Measurements from ENCODE around the gene NDUFV1. TPM values are rescaled to one million over a fixed set of nuclear protein-coding genes. Genes with fewer than 3 reads are reported as not detected.

NDUFV1 gene
- total and polyA plus RNA-seq, 9 of the 15 experiments (the other 6 are each of a cell fraction or from before 2014, with no cell fraction given) = 10.8 to 423 (median 209) TPM

- TF ChIP-seq, protein P1, sequence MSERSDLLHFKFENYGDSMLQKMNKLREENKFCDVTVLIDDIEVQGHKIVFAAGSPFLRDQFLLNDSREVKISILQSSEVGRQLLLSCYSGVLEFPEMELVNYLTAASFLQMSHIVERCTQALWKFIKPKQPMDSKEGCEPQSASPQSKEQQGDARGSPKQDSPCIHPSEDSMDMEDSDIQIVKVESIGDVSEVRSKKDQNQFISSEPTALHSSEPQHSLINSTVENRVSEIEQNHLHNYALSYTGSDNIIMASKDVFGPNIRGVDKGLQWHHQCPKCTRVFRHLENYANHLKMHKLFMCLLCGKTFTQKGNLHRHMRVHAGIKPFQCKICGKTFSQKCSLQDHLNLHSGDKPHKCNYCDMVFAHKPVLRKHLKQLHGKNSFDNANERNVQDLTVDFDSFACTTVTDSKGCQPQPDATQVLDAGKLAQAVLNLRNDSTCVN (CRISPR knock-in tag; IDR thresholded peaks at IDR 0.05) = 0 out of 2 replicates have a peak, but pooled peaks have one; percentile 6
- TF ChIP-seq HDAC6 (IDR thresholded peaks at IDR 0.05; ENCODE audit: low read depth, low read length) = no peak
- no peak; the same call in 1 of the 2 replicates for TF ChIP-seq LCOR (CRISPR knock-in tag; IDR thresholded peaks at IDR 0.05)
- 0 out of 2 replicates have a peak, but pooled peaks have one; percentile 31 for TF ChIP-seq PTBP1 (IDR thresholded peaks at IDR 0.05; ENCODE audit: low read depth, low read length)
- no peak for TF ChIP-seq BMI1 (IDR thresholded peaks at IDR 0.05; ENCODE audit: low read length)
- TF ChIP-seq ZNF561 (CRISPR knock-in tag; conservative IDR thresholded peaks at IDR 0.05) = no peak
- TF ChIP-seq, protein P2, sequence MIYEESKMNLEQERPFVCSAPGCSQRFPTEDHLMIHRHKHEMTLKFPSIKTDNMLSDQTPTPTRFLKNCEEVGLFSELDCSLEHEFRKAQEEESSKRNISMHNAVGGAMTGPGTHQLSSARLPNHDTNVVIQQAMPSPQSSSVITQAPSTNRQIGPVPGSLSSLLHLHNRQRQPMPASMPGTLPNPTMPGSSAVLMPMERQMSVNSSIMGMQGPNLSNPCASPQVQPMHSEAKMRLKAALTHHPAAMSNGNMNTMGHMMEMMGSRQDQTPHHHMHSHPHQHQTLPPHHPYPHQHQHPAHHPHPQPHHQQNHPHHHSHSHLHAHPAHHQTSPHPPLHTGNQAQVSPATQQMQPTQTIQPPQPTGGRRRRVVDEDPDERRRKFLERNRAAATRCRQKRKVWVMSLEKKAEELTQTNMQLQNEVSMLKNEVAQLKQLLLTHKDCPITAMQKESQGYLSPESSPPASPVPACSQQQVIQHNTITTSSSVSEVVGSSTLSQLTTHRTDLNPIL (CRISPR knock-in tag; IDR thresholded peaks at IDR 0.05) = no peak
- TF ChIP-seq CBFB (CRISPR knock-in tag; IDR thresholded peaks at IDR 0.05) = peak; percentile 41; the same call in 1 of the 2 replicates
- 0 out of 2 replicates have a peak, but pooled peaks have one; percentile 20 for TF ChIP-seq POLR2A (conservative IDR thresholded peaks at IDR 0.05)
- no peak for TF ChIP-seq ZNF197 (CRISPR knock-in tag; IDR thresholded peaks at IDR 0.05; ENCODE audit: low read depth)
- TF ChIP-seq NFRKB (IDR thresholded peaks at IDR 0.05; ENCODE audit: low read depth) = no peak
- no peak for TF ChIP-seq POLR3G (IDR thresholded peaks at IDR 0.05; ENCODE audit: extremely low read depth, insufficient read length, insufficient replicate concordance)
- TF ChIP-seq TAF9B (IDR thresholded peaks at IDR 0.05; ENCODE audit: partially characterized antibody) = no peak
- TF ChIP-seq NBN (IDR thresholded peaks at IDR 0.05; ENCODE audit: low read depth) = no peak
- TF ChIP-seq EHMT2 (IDR thresholded peaks at IDR 0.05) = 0 out of 2 replicates have a peak, but pooled peaks have one; percentile 36
- TF ChIP-seq SREBF1 (IDR thresholded peaks at IDR 0.05; ENCODE audit: borderline replicate concordance, low read depth, low read length) = no peak
- peak; percentile 100 for TF ChIP-seq ZBTB33 (CRISPR knock-in tag; IDR thresholded peaks at IDR 0.05)
- TF ChIP-seq SRSF3 (IDR thresholded peaks at IDR 0.05; ENCODE audit: insufficient read depth, low read length) = no peak
- no peak for TF ChIP-seq ZSCAN32 (CRISPR knock-in tag; IDR thresholded peaks at IDR 0.05)
- 0 out of 2 replicates have a peak, but pooled peaks have one; percentile 61 for TF ChIP-seq MIER1 (IDR thresholded peaks at IDR 0.05; ENCODE audit: low read depth)
- TF ChIP-seq NR2F6 (CRISPR knock-in tag; IDR thresholded peaks at IDR 0.05) = peak; percentile 63; the same call in 1 of the 2 replicates
- TF ChIP-seq ZNF431 (CRISPR knock-in tag; IDR thresholded peaks at IDR 0.05) = 0 out of 2 replicates have a peak, but pooled peaks have one; percentile 7
- TF ChIP-seq, protein P3, sequence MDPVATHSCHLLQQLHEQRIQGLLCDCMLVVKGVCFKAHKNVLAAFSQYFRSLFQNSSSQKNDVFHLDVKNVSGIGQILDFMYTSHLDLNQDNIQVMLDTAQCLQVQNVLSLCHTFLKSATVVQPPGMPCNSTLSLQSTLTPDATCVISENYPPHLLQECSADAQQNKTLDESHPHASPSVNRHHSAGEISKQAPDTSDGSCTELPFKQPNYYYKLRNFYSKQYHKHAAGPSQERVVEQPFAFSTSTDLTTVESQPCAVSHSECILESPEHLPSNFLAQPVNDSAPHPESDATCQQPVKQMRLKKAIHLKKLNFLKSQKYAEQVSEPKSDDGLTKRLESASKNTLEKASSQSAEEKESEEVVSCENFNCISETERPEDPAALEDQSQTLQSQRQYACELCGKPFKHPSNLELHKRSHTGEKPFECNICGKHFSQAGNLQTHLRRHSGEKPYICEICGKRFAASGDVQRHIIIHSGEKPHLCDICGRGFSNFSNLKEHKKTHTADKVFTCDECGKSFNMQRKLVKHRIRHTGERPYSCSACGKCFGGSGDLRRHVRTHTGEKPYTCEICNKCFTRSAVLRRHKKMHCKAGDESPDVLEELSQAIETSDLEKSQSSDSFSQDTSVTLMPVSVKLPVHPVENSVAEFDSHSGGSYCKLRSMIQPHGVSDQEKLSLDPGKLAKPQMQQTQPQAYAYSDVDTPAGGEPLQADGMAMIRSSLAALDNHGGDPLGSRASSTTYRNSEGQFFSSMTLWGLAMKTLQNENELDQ (CRISPR knock-in tag; IDR thresholded peaks at IDR 0.05; ENCODE audit: borderline replicate concordance) = no peak
These were observed 24.2 kb downstream of the NDUFV1 start (continued) for GRCh38 chr11:67630943-67631331.
